ENCODE measurements around the gene ZBTB46.
A peak's percentile ranks its signal among the peaks of the same experiment; 100 is the strongest.

ZBTB46 gene

GRCh38 chr20:63702036-63702665 is 128.9 kb downstream of the ZBTB46 start:
- DNase-seq: no peak

GRCh38 chr20:63701329-63702035 is 129.6 kb downstream of the ZBTB46 start:
- DNase-seq: no peak

GRCh38 chr20:63701051-63701328 is 130.1 kb downstream of the ZBTB46 start:
- no peak for DNase-seq

GRCh38 chr20:63700199-63701050 is 130.6 kb downstream of the ZBTB46 start:
- peak; percentile 46 for DNase-seq

GRCh38 chr20:63699466-63700198 is 131.4 kb downstream of the ZBTB46 start:
- DNase-seq: no peak

GRCh38 chr20:63698739-63699465 is 132.2 kb downstream of the ZBTB46 start:
- DNase-seq: peak; percentile 65

GRCh38 chr20:63697868-63698545 is 133.1 kb downstream of the ZBTB46 start:
- DNase-seq: peak; percentile 47

- no peak for DNase-seq
Measured at GRCh38 chr20:63697357-63697867, 133.7 kb downstream of the ZBTB46 start.

GRCh38 chr20:63696628-63697356 is 134.3 kb downstream of the ZBTB46 start, which contains the start of gene TNFRSF6B:
TNFRSF6B (plus strand) TSS chr20:63696652; CDS start chr20:63696768, 116 bp downstream.
- peak; percentile 47 for DNase-seq

GRCh38 chr20:63696306-63696627 is 134.8 kb downstream of the ZBTB46 start:
- peak; percentile 47 for DNase-seq

GRCh38 chr20:63695424-63696305 is 135.4 kb downstream of the ZBTB46 start:
- DNase-seq: no peak

- no peak for DNase-seq
Measured at GRCh38 chr20:63694584-63695423, 136.3 kb downstream of the ZBTB46 start.

- DNase-seq: no peak
Measured at GRCh38 chr20:63693733-63694583, 137.1 kb downstream of the ZBTB46 start.

Measured in right forelimb (tissue), 1 donor.